ENCODE measurements around the gene FAM204A.
A peak's percentile ranks its signal among the peaks of the same experiment; 100 is the strongest.

Gene FAM204A

GRCh38 chr10:118341791-118342637, at the start of gene FAM204A:
Gene FAM204A, minus strand, starts transcription at chr10:118342324. Its CDS starts 5,909 bp downstream, at chr10:118336415.
- DNase-seq, result peak; percentile 89

DNA sequence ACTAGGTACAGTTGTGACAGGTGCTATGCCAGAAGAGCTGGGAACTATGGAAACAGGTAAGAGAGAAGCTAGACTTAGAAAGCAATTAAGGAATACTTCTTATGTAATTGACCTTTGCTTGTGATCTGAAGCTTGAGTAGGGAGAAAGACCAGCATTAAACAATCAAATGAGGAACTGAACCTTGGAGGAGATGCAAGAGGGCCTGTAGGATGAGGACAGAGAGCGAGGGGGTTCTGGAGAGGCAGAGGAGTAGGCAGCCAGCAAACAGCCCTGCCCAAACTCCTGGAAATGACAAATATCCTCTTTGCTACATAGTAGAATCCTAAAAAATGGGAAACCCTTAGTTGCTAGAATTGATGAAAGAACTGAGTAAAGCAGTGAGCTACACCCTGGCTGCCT, 41.6 kb upstream of the FAM204A start:
- DNase-seq, result no peak

GRCh38 chr10:118383063-118383689, 41.1 kb upstream of the FAM204A start:
- DNase-seq, result no peak

DNA sequence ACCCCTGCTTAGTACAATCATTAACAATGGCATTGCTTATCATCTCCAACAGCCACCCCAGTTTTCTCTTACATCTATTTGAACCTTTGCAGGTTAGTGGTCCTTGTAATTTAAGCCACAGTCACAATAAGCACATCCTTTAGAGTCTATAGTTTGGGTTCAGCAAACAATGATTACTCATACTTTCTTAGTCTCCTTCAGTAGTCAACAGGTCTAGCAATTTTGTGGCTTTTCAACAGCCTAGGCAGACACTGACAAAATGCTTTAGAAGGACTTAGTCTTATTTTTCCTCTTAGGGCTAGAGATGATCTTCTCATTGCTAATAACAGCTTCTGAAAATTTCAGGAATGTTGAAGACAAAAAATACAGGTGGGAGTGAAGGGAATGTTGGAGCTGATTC, 32.3 kb upstream of the FAM204A start:
- DNase-seq, result no peak

DNA sequence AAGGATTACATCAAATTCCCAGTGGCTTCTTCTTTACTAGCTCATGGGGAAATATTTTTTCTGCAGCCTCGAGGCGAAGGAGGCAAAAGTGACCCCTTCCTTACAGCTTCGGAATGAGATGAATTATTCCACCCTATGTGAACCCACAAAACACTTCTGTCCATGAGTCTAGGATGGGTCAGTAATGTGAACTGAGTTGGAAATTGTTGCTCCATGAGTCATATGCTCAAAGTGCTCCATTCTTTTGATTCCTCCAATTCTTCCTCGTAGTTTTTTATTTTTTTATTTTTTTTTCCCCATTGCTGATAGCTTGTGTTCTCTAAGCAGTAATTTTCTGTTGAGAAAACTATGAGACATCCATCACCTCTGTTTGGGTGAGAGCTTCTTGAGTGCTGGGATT, 31.7 kb upstream of the FAM204A start:
- no peak for DNase-seq

DNA sequence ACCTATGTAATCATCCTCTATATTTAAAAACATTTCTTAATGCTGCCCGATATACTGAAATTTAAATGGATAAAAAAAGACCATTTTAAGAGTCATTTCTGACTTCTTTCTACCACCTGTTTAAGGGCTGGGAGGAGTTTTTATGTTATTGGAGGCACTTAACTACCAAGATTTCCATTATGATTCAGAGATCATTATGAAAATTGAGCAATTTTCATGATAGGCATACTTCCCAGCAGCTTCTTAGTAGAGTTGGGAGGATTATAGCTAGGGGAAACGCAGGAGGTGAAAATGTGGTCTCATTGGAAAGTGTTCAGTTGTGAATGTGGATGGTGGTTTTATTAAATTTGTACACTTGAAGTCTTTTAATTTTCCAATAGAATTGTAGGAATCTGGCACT, 28.4 kb upstream of the FAM204A start:
- DNase-seq, result peak; percentile 91

DNA sequence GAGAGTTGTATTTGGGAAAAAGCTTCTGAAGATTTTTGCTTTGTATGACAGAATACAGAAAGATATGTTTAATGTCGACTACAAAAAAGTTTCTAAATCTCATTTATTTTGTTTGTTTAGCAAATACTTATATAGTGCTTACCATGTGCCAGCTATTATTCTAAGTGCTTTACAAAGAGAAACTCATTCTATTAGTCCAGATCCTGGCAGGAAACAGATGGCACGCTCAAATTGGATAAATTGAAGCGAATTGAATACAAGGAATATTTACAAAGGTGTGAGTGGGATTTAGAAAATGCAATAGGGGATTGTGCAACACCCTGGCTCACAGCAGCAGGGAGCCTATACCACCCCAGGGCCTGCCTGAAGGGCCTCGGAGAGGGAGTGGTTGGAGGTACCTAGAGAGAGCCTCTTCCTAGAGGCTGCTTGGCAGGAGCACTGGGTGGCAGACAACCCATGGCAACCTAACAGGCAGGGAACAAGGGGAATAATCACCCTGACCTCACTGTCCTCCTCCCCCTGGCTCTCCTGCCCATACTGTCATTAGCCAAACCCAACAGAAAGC, 27.6 kb upstream of the FAM204A start:
- DNase-seq, result peak; percentile 100

DNA sequence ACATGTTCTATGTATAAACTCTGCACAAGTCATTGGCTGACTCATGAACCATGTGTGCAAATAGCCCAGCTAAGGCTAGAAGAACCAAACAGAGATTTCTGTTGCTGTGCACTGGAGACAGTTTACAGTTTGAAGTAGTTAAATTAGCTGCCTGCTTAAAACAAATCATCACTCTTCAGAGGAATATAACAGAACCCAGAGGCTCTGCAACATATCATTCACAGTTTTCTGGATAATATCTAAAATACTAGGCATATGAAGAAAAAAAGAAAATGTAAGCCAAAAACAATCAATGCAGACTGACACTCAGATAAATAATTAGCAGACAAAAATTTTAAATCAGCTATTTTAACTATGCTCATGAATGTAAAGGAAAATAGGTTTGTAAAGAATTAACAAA, 23.6 kb upstream of the FAM204A start:
- no peak for DNase-seq

GRCh38 chr10:118362103-118362502, 20.0 kb upstream of the FAM204A start:
- DNase-seq, result no peak

- peak; percentile 79 for DNase-seq
These were observed 16.2 kb upstream of the FAM204A start for GRCh38 chr10:118358327-118358726.

DNA sequence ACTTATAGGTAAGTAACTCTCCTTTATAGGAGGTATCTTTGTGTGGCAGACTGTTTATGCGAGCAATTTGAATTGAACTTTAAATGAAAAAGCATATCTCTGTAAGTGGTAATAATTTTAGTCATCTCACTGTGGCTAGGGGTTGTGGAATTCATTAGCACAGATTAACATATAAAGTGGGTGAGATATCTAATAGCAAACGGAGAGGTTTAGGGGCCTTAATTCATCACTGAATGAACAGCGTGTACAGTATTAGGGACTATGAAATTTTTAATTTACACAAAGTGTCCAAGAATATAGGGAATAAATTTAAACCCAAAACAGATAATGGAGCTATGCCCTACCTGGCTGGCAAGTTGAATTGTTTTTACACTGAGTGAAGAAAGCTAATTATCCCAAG, 15.7 kb upstream of the FAM204A start:
- no peak for DNase-seq

- DNase-seq, result no peak
These were observed 14.5 kb upstream of the FAM204A start for GRCh38 chr10:118356628-118357027.

GRCh38 chr10:118355234-118355633, 13.1 kb upstream of the FAM204A start:
- DNase-seq, result no peak

DNA sequence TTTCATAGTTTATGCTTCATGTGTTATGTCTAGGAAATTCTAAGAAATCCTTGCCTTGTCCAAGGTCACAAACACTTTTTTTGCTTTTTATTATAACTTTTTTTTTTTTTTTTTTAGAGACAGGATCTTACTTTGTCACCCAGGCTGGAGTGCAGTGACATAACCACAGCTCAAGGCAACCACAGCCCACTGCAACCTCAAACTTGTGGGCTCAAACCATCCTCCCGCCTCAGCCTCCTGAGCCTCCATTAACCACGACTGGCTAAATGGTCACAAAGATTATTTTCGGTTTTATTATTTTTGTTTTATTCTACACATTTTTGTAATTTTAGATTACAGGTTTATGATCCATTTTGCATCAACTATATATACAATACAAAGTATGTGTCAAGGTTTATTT, 7.1 kb upstream of the FAM204A start:
- DNase-seq, result no peak

GRCh38 chr10:118343549-118343948, 1.4 kb upstream of the FAM204A start:
- no peak for DNase-seq

GRCh38 chr10:118343115-118343514, 991 bp upstream of the FAM204A start:
- no peak for DNase-seq

DNA sequence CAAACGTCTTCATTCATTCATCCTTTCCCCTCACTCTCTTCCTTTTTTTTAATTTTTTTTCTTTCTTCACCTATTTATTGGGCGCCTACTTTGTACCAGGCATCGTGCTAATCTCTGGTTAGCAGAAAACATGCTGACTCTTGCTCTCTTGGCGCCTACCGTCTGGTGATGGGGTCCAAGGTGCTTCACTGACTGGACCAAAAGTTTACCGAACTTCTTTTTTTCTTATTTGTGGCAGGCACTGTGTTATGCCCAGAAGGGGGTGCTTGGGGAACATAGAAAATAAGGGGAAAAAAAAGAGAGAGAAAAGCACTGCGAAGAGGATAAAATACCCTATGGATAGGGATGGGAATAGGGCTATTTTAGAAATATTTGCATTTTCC, 505 bp upstream of the FAM204A start:
- DNase-seq, result no peak

- no peak for DNase-seq
These were observed 1.6 kb downstream of the FAM204A start for GRCh38 chr10:118340486-118340885.

DNA sequence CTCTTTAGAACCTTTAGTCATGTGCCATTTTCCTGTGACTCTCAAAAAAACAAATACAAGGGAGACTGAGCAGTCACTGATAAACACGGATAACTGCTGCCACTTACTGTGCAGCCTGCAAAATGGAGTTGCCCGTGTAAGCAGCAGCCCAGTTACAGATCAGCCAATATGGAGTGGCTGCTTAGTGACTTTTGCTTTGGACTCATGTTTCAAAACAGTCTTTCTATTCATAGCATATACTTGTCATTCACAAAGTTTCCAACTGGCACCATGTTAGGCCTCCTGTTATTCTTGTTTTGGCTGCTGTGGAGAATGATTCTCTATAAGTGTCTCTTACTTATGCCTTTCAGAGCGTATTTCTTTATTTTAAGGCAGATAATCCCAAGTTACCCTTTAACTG, 3.0 kb downstream of the FAM204A start:
- no peak for DNase-seq

- no peak for DNase-seq
These were observed 4.8 kb downstream of the FAM204A start for GRCh38 chr10:118337356-118337755.

DNA sequence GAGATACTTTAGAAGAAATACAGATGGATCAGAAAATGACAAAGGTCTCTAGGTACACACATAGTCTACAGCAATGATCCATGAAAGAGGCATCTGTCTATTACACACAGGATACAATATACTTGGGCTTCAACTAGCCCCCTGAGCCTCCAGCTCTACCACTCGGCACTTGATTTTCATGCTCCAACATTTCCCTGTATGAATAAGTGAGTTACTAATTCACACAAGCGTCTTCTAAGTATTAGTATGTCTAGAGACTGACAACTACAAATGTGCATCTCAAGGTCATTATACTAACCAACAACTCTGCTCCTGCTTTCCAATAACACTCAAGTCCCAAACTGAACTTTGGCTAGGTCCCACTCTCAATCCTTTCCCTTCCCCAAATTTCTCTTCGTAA, 8.3 kb downstream of the FAM204A start:
- DNase-seq, result no peak

DNA sequence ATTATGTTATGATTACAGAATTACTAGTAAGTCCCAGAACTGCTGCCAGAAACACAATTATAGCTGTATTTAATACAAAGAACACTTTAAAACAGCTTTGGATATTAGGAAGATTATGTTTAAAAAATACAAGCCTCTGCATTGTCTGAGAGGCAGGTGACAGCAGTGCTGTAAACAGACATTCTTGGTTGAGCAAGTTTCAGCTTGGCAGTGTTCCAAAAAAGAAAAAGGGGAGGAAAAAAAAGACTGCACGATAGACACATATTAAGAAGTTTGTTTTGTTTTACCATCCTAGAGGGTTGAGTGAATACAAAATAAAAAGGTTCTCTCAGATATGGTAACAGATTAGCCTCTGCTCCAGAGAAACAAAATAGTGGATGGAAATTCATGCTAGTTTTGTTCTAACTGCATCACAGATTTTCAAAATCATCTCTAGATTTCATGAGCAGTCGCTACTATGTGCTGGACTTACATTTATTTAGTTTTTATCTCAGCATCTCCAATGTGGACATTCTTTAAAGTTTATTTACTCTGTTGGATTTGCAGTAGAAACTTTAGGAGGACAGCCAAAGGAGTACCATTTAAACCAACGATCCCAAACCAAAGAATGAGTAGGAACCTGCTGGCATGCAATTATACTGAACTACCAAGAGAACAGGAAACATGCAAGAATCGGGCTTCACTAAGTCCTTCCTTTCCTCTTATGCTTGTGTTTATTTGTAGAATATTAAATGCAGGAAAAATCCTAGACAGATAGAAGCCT, 9.0 kb downstream of the FAM204A start:
- no peak for DNase-seq

DNA sequence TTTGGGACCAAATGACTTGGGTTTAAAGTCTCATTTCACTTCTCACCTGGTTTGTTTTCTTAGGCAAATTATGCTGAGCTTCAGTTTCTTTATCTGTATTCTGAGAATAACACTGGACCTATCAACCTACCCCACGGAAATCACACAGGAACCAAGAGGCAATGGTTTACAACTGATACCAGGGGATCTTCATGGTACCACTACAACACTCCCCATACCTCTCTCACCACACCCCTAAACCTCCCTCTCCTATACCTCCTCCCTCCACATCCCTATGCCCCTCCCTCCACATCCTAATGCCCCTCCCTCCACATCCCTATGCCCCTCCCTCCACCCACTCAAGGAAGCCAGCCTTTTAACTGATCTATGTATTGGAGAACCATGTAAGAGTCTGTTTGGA, 9.9 kb downstream of the FAM204A start:
- no peak for DNase-seq

All from NCI-H1436 treated with DMSO at 0.1 percent for 48 hours (cell line).